ENCODE data around the gene HSPA4.

Gene HSPA4

GRCh38 chr5:133117912-133118445 lies 66.2 kb downstream of the HSPA4 start:
- H3K9me3 ChIP-seq: no peaks in the 10 kb centered on the region
- H3K27ac ChIP-seq: no peak overlapping the region
- TF ChIP-seq CTCF (IDR thresholded peaks at IDR 0.05): no peak
- no peaks in the 10 kb centered on the region for H3K4me1 ChIP-seq (ENCODE audit: control insufficient read depth in 1 of 2, insufficient read depth in 1 of 2, low read depth in 1 of 2, low read length in 1 of 2)
- H3K27me3 ChIP-seq: no peaks in the 10 kb centered on the region
- no peaks in the 10 kb centered on the region for H3K36me3 ChIP-seq
- H3K4me3 ChIP-seq (ENCODE audit: low read depth in 1 of 2, low read length in 1 of 2): no peak overlapping the region

GRCh38 chr5:133118741-133119140 lies 66.9 kb downstream of the HSPA4 start:
- no peak overlapping the region for H3K27ac ChIP-seq
- H3K36me3 ChIP-seq: no peaks in the 10 kb centered on the region
- no peaks in the 10 kb centered on the region for H3K9me3 ChIP-seq
- no peaks in the 10 kb centered on the region for H3K4me1 ChIP-seq (ENCODE audit: control insufficient read depth in 1 of 2, insufficient read depth in 1 of 2, low read depth in 1 of 2, low read length in 1 of 2)
- H3K4me3 ChIP-seq (ENCODE audit: low read depth in 1 of 2, low read length in 1 of 2): no peak overlapping the region
- TF ChIP-seq CTCF (IDR thresholded peaks at IDR 0.05): no peak
- H3K27me3 ChIP-seq: no peaks in the 10 kb centered on the region

GRCh38 chr5:133119233-133119711 lies 67.5 kb downstream of the HSPA4 start:
- Histone ChIP-seq H3K27ac (no peak overlapping the region), H3K36me3 (no peaks in the 10 kb centered on the region), H3K9me3 (no peaks in the 10 kb centered on the region), H3K4me1 (ENCODE audit: control insufficient read depth in 1 of 2, insufficient read depth in 1 of 2, low read depth in 1 of 2, low read length in 1 of 2) (no peaks in the 10 kb centered on the region), H3K4me3 (ENCODE audit: low read depth in 1 of 2, low read length in 1 of 2) (no peak overlapping the region), H3K27me3 (no peaks in the 10 kb centered on the region)
- TF ChIP-seq CTCF (IDR thresholded peaks at IDR 0.05): no peak

- no peaks in the 10 kb centered on the region for H3K36me3 ChIP-seq
- H3K4me3 ChIP-seq (ENCODE audit: low read depth in 1 of 2, low read length in 1 of 2): no peak overlapping the region
- TF ChIP-seq CTCF (IDR thresholded peaks at IDR 0.05): no peak
- no peaks in the 10 kb centered on the region for H3K27me3 ChIP-seq
- H3K9me3 ChIP-seq: no peaks in the 10 kb centered on the region
- H3K4me1 ChIP-seq (ENCODE audit: control insufficient read depth in 1 of 2, insufficient read depth in 1 of 2, low read depth in 1 of 2, low read length in 1 of 2): no peaks in the 10 kb centered on the region
- H3K27ac ChIP-seq: no peak overlapping the region
Observed at GRCh38 chr5:133120156-133120750, 68.4 kb downstream of the HSPA4 start.

GRCh38 chr5:133121080-133121479 lies 69.3 kb downstream of the HSPA4 start:
- H3K9me3 ChIP-seq: no peaks in the 10 kb centered on the region
- no peak overlapping the region for H3K4me3 ChIP-seq (ENCODE audit: low read depth in 1 of 2, low read length in 1 of 2)
- H3K27ac ChIP-seq: no peak overlapping the region
- no peaks in the 10 kb centered on the region for H3K27me3 ChIP-seq
- no peak for TF ChIP-seq CTCF (IDR thresholded peaks at IDR 0.05)
- H3K36me3 ChIP-seq: no peaks in the 10 kb centered on the region
- no peaks in the 10 kb centered on the region for H3K4me1 ChIP-seq (ENCODE audit: control insufficient read depth in 1 of 2, insufficient read depth in 1 of 2, low read depth in 1 of 2, low read length in 1 of 2)
